GM10847 (cell line): ENCODE data around the gene GNAQ.

Experiments used
- POLR2A ChIP-seq: IDR thresholded peaks from 2 replicates; pipeline ENCODE4 v1.6.1; 2011; ENCODE audit not compliant: insufficient read length; ENCODE audit errors: extremely low read depth

GNAQ gene

GRCh38 chr9:78031444-78031892 is at the start of gene GNAQ:
TSS of gene GNAQ (minus strand) at chr9:78031811. CDS start at chr9:78031235, 576 bp downstream.
- no peak for TF ChIP-seq POLR2A

GRCh38 chr9:78074385-78075291 is 43.0 kb upstream of the GNAQ start:
- TF ChIP-seq POLR2A, result no peak

GRCh38 chr9:78073722-78074121 is 42.1 kb upstream of the GNAQ start:
- no peak for TF ChIP-seq POLR2A

DNA sequence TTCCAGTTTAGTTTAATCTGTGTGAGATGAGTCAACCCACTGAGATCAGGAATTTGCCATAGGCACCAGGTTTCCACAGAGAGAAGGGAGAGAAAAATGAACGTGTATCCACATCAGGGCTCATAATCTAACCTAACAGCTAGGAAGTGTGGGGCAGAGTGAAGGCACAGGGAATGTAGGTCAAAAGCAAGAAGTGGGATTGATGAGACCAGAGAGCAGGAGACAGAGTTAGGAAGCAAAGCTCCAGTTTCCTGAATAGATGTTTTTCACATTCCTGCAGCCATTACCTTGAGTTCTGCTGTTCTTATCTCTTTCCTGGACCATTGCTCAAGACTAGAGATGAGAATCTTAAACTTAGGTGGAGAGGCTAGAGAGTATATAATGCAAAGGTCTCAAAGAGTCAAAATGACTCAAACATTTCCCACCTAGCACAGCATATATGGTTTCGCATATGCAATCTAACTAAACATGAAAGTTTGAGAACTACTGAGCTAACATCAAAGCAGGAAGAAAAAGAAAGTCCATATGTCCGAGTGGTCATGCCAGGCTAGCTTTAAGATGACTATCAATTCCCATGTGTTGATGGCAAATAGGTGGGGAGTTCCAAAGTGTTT is 41.1 kb upstream of the GNAQ start:
- no peak for TF ChIP-seq POLR2A

DNA sequence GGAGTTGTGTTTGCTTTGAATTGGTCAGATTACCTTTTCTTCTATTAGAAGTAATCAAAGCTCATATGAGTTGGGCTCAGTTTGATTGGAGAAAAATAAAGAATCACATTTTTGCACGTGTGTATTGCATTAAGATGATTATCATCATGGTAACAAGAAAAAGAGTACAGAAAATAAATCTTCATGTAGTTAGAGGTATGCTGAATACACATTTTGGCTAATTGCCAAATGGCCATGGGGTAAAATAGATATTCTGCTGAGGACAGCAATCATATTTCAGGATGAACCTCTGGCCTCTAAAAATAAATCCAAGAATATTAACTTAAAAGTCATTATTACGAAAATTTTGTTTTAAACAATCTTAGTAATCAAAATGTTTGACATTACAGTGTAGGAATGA is 38.9 kb upstream of the GNAQ start:
- TF ChIP-seq POLR2A, result no peak

DNA sequence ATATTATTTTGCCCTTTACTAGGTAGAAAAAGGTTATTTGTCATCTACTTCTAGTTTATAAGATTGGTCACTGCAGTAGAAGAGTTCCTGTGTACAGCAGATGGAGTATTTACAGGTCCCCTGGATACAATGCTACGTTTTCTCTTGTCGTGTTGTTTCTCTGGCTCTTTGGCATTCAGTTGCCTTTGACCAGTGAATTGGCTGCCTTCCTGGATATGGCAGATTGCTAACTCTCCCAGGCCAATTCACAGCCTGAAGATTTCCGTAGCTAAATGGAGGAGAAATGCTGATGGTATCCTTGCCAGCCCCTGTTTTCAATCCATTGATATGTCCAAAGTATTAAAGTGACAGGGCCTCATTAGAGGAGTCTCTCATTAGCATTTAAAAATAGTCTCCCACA is 32.5 kb upstream of the GNAQ start:
- TF ChIP-seq POLR2A, result no peak

DNA sequence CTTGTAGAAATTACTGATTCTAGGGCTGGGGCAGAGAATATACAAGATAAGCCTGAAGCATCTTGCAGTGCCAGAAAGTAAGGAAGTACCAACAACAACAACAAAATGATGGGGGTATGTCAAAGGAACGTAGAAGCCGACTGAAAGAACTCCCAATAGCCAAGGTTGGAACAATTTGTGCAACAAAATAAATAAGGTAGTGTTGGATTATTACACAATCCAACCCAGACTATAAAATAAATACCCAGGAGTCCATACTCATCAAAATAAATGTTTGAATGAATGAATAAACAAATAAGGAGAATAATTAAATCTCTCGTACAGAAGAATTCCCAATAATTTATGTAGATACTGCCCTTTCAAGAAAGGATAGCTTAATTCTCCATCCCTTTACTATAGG is 31.1 kb upstream of the GNAQ start:
- no peak for TF ChIP-seq POLR2A

- TF ChIP-seq POLR2A, result no peak
Observed at GRCh38 chr9:78053627-78054026, 22.0 kb upstream of the GNAQ start.

- no peak for TF ChIP-seq POLR2A
Observed at GRCh38 chr9:78050421-78050820, 18.8 kb upstream of the GNAQ start.

DNA sequence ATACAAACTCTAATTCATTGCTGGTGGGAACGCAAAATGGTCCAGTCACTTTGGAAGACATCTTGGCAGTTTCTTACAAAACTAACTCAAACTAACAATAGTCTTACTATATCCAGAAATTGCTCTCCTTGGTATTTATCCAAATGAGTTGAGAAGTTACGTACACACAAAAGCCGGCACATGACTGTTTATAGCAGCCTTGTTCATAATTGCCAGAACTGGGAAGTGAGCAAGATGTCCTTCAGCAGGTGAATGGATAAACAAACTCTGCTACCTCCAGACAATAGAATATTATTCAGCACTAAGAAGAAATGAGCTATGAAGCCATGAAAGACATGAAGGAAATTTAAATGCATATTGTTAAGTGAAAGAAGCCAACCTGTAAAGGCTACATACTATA is 17.9 kb upstream of the GNAQ start:
- TF ChIP-seq POLR2A, result no peak

DNA sequence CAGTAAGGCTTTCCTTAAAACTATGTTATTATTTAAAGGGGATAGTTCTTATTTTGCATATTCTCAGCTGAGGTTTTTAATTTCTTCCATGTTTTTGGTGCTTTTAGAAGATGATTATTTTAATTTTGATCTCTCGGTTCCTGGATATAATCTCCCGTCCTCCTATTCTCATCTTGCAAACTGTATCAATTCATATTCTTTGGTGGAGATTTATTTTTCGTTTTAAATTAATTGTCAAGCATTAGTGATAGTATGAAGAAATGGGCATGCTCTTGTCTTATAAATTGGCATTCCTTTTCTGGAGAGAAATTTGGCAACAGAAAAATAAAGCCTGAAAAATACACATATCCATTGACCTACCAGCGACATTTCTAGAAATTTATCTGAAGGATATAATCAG is 15.5 kb upstream of the GNAQ start:
- no peak for TF ChIP-seq POLR2A

- no peak for TF ChIP-seq POLR2A
Observed at GRCh38 chr9:78046112-78046511, 14.5 kb upstream of the GNAQ start.

GRCh38 chr9:78044886-78045285 is 13.3 kb upstream of the GNAQ start:
- no peak for TF ChIP-seq POLR2A

GRCh38 chr9:78044189-78044588 is 12.6 kb upstream of the GNAQ start:
- TF ChIP-seq POLR2A, result no peak

DNA sequence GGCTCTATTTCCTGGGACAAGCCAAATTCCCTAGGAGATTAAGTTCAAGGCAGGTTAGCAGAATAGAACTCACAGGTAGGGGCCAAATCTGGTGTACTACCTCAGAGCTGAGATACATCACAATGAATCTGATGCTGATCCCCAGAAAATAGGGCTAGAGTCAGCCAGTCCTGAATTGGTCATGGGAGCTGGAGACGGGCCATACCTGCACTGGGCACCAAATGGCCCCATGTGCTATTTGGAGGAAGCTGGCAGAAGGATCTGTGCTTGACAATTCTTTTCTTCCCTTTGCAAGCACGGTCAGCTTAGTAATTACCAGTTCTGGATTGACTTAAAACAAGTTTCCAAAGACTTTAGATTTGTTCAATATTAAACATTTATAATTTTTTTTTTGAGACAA is 10.4 kb upstream of the GNAQ start:
- TF ChIP-seq POLR2A, result no peak

DNA sequence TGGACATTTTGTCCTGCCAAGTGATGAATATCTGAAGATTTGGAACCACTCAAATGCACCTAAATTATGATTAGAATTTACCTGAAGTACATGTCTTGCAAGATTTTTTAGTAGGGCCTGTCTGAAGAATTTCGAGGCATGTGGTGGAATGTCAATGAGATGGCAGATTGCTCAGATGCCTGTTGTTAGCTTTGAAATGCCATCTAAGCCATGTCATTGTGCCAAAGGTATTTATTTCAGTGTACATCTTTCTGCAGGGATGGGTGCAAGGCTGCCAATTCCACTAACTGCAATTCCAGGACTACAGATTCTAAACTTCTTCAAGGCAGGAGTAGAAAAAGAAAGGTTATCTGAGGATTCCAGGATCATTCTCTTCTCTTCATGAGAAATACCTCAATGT is 9.1 kb upstream of the GNAQ start:
- no peak for TF ChIP-seq POLR2A

- no peak for TF ChIP-seq POLR2A
Observed at GRCh38 chr9:78038620-78039300, 7.1 kb upstream of the GNAQ start.
